Sigmoid colon (tissue), 7 donors: ENCODE measurements around the gene SREK1. TPM values are rescaled to one million over a fixed set of nuclear protein-coding genes. Genes with fewer than 3 reads are reported as not detected.

Experiments used
- DNase-seq: peaks from one replicate; pipeline ENCODE4 v3.0.0-alpha.2; 2019
- H3K27ac ChIP-seq, 4 donors: fragments of 200-600 bp; sonication (generic); one replicate each; pipeline ENCODE4 v1.5.1; 2016 to 2019; ENCODE audit warnings: mild to moderate bottlenecking in 1 of 4
- H3K27me3 ChIP-seq, 3 donors: fragments of 200-600 bp; sonication (generic); one replicate each; pipeline ENCODE4 v1.5.1; 2019; ENCODE audit warnings: mild to moderate bottlenecking in 1 of 3
- H3K36me3 ChIP-seq, 4 donors: fragments of 200-600 bp; sonication (generic); one replicate each; pipeline ENCODE4 v1.5.1; 2016 to 2019
- H3K4me1 ChIP-seq, 4 donors: fragments of 200-600 bp; sonication (generic); one replicate each; pipeline ENCODE4 v1.5.1; 2017 to 2019
- H3K4me3 ChIP-seq, 4 donors: fragments of 200-600 bp; sonication (generic); one replicate each; pipeline ENCODE4 v1.5.1; 2017 to 2019; ENCODE audit warnings: mild to moderate bottlenecking in 2 of 4, moderate library complexity in 1 of 4
- H3K9me3 ChIP-seq, 4 donors: fragments of 200-600 bp in 3 of 4; sonication (generic) in 3 of 4; one replicate each; pipeline versions ENCODE4 v1.5.1 to v1.6.1; 2013 to 2019
- CTCF ChIP-seq, 4 experiments: fragments of 450-650 bp in 3 of 4; fragments of 200-600 bp in 1 of 4; IDR thresholded peaks; one replicate each; pipeline ENCODE4 v1.5.1; 2016 to 2019; ENCODE audit warnings: antibody characterized with exemption in 4 of 4, mild to moderate bottlenecking in 3 of 4, moderate library complexity in 2 of 4
- EP300 ChIP-seq, 4 donors: sonication (generic); formaldehyde crosslinking; IDR thresholded peaks; one replicate each; pipeline ENCODE4 v1.6.1; 2017; ENCODE audit warnings: antibody characterized with exemption in 4 of 4
- POLR2A ChIP-seq, 2 donors: fragments of 450-650 bp; IDR thresholded peaks; one replicate each; pipeline ENCODE4 v1.6.1; 2016; ENCODE audit warnings: antibody characterized with exemption in 2 of 2, mild to moderate bottlenecking in 2 of 2, moderate library complexity in 2 of 2
- POLR2AphosphoS5 ChIP-seq, 4 donors: sonication (generic); formaldehyde crosslinking; IDR thresholded peaks; one replicate each; pipeline ENCODE4 v1.6.1; 2017; ENCODE audit warnings: antibody characterized with exemption in 4 of 4
- WGBS, 2 donors: extraction: QIAGEN DNeasy Blood & Tissue Kit; methylation state at CpG; one replicate each; pipeline ENCODE4 v1.1.7; 2013; 5-methylcytosine and 5-hydroxymethylcytosine counted together
- intact Hi-C: fragments of 100-400 bp; cut with DNase I; formaldehyde crosslinking; loops from one replicate; pipeline ENCODE4 v1.15.1; 2023
- polyA plus RNA-seq, 3 donors: library from polyadenylated mRNA; stranded (reverse); fragments of 200-250 nt; gene quantifications; one replicate each; pipeline ENCODE4 v1.2.3, GENCODE V29; 2013
- total RNA-seq, 4 donors: library from RNA; depleted of rRNA; stranded (reverse); fragments of >200 nt; gene quantifications; one replicate each; pipeline ENCODE4 v1.1.0, GENCODE V29; 2016
- donor health status: healthy with polysubstance abuse.
- donor health status: Bipolar disorder and iron deficiency.
- donor health status: healthy.

Gene SREK1
- total RNA-seq: 100 to 1,000 TPM in 1 of 4 donors, 10 to 100 TPM in 3; 63.5 to 127 (median 85.6) TPM
- polyA plus RNA-seq: 10 to 100 TPM in 2 of 3 donors, 1 to 10 TPM in 1; 9.0 to 25.4 (median 24.3) TPM

- 0% methylated on average over 86 of the region's 86 CpGs for WGBS, 2 donors
- TF ChIP-seq CTCF (IDR thresholded peaks at IDR 0.05) (no peak), POLR2AphosphoS5 (IDR thresholded peaks at IDR 0.05) (peak; percentile 77 to 96 (median 86)), POLR2A (IDR thresholded peaks at IDR 0.05) (peak; percentile 71 to 75), EP300 (IDR thresholded peaks at IDR 0.05) (no peak)
- Histone ChIP-seq H3K27me3 (no peaks in the 10 kb centered on the region), H3K9me3 (no peaks in the 10 kb centered on the region), H3K36me3 (no peaks in the 10 kb centered on the region), H3K4me3 (peak within 1 kb of the TSS; percentile 83 to 90 (median 86)), H3K4me1 (peaks cover 0 to 46% (median 28%) of the 10 kb centered on the region in 4 donors), H3K27ac (peak within 1 kb of the TSS; percentile 96 to 99 (median 99))
- intact Hi-C loops: loop anchor here (1.0 to 10.0 kb wide), 4 partner anchors 219 to 579 kb away; partner anchors contain the start of genes CENPK, NLN, PPWD1 and SGTB
- DNase-seq: peak; percentile 96
Observed at GRCh38 chr5:66144074-66144833, at the start of gene SREK1. TSS of gene SREK1 (plus strand) at chr5:66144300. CDS start at chr5:66144377, 77 bp downstream.

DNA sequence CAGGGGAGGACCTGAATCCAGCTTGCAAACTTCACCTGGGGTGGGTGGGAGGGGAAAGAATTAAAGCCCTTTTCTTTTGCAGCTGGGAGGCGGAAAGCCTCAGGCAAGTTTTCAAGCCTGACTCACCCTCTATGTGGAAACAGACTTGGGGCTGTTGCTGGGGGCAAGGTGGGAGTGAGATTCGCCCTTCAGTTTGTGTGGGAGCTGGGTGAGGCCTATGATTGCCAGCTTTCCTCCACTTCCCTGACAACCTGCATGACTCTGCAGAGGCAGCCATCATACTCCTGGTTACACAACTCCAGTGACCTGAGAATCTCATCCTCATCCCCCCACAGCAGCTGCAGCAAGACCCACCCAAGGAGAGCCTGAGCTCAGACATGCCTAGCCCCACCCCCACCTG is 43.2 kb upstream of the SREK1 start:
- Histone ChIP-seq H3K27me3 (no peaks in the 10 kb centered on the region), H3K27ac (no peak overlapping the region), H3K4me3 (no peak overlapping the region), H3K4me1 (no peaks in the 10 kb centered on the region), H3K36me3 (no peaks in the 10 kb centered on the region), H3K9me3 (peaks cover 8 to 17% (median 9%) of the 10 kb centered on the region in 4 donors)
- no peak for DNase-seq
- TF ChIP-seq POLR2A (IDR thresholded peaks at IDR 0.05) (no peak), EP300 (IDR thresholded peaks at IDR 0.05) (no peak), CTCF (IDR thresholded peaks at IDR 0.05) (no peak), POLR2AphosphoS5 (IDR thresholded peaks at IDR 0.05) (no peak)
- WGBS, 2 donors: 98 to 99% methylated on average over 2 of the region's 2 CpGs
- intact Hi-C loops: no loop called here

- TF ChIP-seq EP300 (IDR thresholded peaks at IDR 0.05): no peak
- DNase-seq: no peak
- peaks cover 0 to 11% (median 4%) of the 10 kb centered on the region in 4 donors for H3K9me3 ChIP-seq
- no peak overlapping the region for H3K27ac ChIP-seq
- H3K4me1 ChIP-seq: no peaks in the 10 kb centered on the region
- 83 to 94% methylated on average over 2 of the region's 2 CpGs for WGBS, 2 donors
- H3K36me3 ChIP-seq: no peaks in the 10 kb centered on the region
- no peak overlapping the region for H3K4me3 ChIP-seq
- no peaks in the 10 kb centered on the region for H3K27me3 ChIP-seq
- intact Hi-C loops: no loop called here
Observed at GRCh38 chr5:66113160-66113559, 30.9 kb upstream of the SREK1 start.

GRCh38 chr5:66118304-66118703 is 25.8 kb upstream of the SREK1 start:
- Histone ChIP-seq H3K27me3 (no peaks in the 10 kb centered on the region), H3K4me3 (no peak overlapping the region), H3K36me3 (no peaks in the 10 kb centered on the region), H3K27ac (no peak overlapping the region), H3K9me3 (no peaks in the 10 kb centered on the region), H3K4me1 (no peaks in the 10 kb centered on the region)
- intact Hi-C loops: no loop called here
- DNase-seq: no peak
- 84 to 91% methylated on average over 4 of the region's 4 CpGs for WGBS, 2 donors
- no peak for TF ChIP-seq POLR2AphosphoS5 (IDR thresholded peaks at IDR 0.05)
- TF ChIP-seq CTCF (IDR thresholded peaks at IDR 0.05): no peak
- no peak for TF ChIP-seq EP300 (IDR thresholded peaks at IDR 0.05)

DNA sequence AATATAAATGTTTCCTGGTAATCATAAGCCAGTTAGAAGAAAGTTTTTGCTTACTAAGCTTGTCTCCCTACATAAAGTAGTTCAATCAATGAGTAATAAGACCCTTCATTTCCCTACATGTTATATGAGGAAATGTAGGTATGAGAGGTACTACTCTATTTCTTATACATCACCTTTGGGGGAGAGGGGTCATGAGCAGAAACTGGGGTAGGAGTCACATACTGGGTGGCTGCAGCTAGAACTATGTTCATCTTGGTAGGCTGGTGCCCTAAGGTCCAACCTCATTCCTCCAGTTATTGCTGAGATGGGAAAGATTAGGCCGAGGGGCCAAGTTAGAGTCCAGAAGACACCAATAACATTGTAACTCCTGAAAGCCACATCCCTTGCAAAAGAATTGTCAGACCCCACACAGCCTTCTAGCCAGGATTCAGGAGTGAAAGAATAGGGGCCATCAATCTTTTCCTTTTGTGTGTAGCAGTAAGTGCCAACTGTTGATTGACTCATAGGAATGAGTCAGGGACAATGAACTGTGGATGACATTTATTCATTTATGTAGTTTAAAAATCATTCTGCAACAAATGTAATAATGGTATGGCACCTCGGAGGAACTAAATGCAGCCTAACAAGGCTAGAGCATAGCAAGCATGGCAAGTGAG is 21.6 kb upstream of the SREK1 start:
- intact Hi-C loops: no loop called here
- Histone ChIP-seq H3K27ac (no peak overlapping the region), H3K4me1 (no peaks in the 10 kb centered on the region), H3K4me3 (no peak overlapping the region), H3K27me3 (no peaks in the 10 kb centered on the region), H3K36me3 (no peaks in the 10 kb centered on the region), H3K9me3 (no peaks in the 10 kb centered on the region)
- no peak for TF ChIP-seq POLR2A (IDR thresholded peaks at IDR 0.05)
- no peak for TF ChIP-seq POLR2AphosphoS5 (IDR thresholded peaks at IDR 0.05)
- DNase-seq: no peak
- WGBS, 2 donors: 90 to 96% methylated on average over 2 of the region's 2 CpGs
